GM21717 (cell line): ENCODE measurements around the gene DNAAF1.
"Not testable (repeated sequence)": the region's sequence is repeated elsewhere in the genome, so short reads cannot be mapped to it uniquely, and the experiment has no call there.

Experiments
- ATAC-seq: cut with Tn5 transposase; IDR thresholded peaks from one replicate; pipeline ENCODE4 v1.9.1; 2021; ENCODE audit warnings: mild to moderate bottlenecking, moderate library complexity; ENCODE audit not compliant: unreplicated experiment

DNAAF1 gene

GRCh38 chr16:84182680-84183571, 37.8 kb downstream of the DNAAF1 start:
- ATAC-seq: no peak

GRCh38 chr16:84183572-84183875, 38.4 kb downstream of the DNAAF1 start:
- ATAC-seq: no peak

DNA sequence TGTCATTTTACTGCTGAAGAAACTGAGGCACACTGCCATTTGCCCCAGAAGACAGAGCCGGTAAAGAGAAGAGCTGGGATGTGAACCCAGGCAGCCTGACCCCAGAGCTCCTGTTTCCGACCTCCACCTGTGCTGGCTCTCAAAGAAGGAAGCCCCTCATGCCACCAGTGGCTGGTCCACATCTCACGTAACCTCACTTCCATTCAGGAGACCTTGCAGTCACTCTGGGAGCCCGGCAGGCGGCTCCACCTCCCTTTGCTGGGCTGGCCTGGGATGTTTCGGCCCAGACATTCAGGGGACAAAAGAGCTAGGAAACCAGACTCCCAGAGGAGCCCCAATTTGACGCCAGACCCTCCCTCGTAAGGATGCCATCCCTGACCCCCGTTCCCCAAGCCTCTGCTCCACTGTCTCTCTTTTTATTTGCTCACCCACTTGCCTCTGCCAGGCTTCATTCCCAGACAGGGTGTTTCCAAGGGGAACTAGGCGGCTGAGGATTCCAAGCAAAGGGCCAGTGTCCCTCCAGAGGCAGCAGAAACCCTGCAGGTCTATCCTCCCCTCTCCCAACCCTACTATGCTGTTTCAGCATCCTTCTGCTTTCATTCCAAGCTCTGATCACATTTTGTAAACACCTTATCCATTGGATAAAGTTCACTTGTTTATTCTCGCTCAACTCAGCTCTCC, 38.9 kb downstream of the DNAAF1 start:
- ATAC-seq: no peak

DNA sequence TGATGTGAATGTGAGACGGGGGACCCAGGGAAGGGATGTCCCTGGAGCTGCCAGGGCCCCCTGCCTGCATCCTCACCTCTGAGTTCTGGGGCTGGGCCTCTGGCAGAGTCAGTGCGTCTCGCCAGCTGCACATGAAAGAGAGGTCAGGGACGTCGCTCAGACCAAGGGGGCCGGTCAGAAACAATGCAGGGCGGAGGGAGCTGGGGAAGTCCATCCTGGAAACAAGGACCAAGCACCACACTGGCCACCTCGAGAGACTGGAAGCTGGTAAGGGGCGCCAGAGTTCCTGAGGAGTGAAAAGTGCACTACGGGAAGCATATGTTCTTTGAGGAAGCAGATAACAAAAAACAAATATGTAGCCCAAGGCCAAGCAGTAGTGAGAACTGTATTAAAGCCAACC, 39.7 kb downstream of the DNAAF1 start:
- no peak for ATAC-seq

DNA sequence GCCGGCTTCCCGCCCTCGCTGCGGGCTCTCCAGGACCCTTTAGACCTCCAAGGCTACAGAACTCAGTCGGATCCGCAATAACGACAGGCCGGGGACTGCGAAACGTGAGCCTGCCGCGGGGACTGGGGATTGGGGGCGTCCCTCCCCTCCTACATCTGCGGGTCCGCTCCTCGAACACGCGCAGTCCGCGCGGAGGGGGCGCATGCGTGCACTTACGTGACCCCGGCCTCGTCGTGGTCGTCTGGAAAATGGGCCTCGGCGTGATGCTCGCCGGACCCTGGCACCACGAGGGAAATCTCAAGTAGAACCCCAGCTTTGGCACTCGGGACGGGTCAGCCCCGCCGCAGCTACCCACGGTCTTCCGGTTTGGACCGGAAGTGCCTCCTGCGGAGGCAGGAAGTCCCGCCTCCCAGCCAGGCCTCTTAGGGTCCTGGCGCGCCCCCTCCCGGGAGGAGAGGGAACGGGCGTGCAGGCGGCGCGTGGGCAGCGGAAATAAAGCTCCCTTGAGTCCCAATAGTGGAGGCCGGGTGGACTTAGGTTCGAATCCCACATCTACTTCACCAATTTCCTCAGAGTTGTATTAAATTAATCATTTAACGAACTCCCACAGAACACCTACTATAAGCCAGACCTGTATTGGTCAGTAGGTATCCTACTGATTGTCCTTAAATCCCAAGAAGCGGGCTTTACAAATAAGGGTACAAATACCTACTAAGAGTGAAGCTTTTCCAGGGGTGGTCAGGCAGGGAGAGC, 41.8 kb downstream of the DNAAF1 start, which contains the start of gene TAF1C:
Gene TAF1C, minus strand, starts transcription at position 373 of the 753 bp plus-strand sequence. CDS start 2,069 bp downstream, outside the sequence.
- peak; percentile 92 for ATAC-seq

GRCh38 chr16:84190731-84191388, 45.8 kb downstream of the DNAAF1 start, which contains the start of gene ADAD2:
TSS of gene ADAD2 (plus strand) at chr16:84191157. CDS start at chr16:84191231, 74 bp downstream.
- no peak for ATAC-seq

DNA sequence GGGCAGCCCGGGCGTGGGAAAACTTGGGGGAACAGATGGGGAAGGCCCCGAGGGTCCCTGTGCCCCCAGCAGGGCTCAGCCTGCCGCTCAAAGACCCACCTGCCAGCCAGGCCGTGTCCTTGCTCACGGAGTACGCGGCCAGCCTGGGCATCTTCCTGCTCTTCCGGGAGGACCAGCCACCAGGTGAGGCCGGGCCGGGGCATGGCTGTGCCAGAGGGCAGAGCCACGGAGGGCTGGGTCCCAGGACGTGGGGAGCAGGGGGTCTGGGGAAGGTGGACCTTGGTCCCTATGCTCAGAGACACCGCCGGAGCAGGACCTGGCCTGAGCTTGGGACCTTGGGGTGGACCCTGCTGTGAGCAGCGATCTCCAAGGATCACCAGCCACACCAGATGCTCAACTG, 46.4 kb downstream of the DNAAF1 start:
- no peak for ATAC-seq

GRCh38 chr16:84193480-84193879, 48.4 kb downstream of the DNAAF1 start:
- no peak for ATAC-seq

DNA sequence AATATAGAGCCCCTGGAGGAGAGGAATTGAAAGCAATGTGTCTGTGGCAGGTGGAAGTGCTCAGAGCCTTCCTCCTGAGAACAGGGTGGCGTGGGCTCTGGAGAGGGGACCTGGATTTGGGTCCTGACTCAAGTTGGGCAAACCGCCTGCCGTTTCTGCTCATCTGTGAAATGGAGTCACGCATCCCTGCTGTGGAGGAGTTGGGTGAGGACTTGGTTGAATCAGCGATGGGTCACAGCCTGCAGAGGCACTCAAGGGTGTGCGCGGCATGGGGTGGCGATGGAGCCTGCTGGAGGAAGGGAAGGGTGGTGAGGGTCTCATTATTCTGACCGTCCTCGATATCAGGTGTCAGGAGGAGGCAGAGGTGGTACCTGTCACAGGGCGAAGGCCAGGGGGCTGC, 48.9 kb downstream of the DNAAF1 start:
- ATAC-seq: no peak

GRCh38 chr16:84194470-84195200, 49.5 kb downstream of the DNAAF1 start:
- no peak for ATAC-seq

DNA sequence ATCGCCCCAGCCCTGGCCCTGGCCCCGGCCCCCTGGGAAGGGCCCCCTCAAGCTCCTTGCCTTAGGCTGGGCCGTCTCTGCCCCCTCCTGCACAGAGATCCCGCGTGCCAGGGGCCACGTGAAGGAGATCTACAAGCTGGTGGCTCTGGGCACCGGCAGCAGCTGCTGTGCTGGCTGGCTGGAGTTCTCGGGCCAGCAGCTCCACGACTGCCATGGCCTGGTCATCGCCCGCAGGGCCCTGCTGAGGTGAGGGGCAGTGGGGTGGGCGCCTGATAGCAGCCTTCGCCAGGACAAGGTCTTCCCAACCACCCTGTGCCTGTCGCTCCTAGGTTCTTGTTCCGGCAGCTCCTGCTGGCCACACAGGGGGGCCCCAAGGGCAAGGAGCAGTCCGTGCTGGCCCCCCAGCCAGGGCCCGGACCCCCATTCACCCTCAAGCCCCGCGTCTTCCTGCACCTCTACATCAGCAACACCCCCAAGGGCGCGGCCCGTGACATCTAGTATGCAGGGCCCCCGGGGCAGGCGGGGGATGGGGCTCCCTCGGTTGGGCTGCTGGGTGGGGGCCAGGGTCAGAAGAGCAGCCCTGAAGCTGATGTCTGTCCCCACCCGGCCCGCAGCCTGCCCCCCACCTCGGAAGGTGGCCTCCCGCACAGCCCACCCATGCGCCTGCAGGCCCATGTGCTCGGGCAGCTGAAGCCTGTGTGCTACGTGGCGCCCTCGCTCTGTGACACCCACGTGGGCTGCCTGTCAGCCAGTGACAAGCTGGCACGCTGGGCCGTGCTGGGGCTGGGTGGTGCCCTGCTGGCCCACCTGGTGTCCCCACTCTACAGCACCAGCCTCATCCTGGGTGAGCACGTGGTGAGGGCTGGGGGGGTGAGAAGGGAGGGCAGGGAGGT, 50.3 kb downstream of the DNAAF1 start:
- ATAC-seq: no peak

- no peak for ATAC-seq
Observed at GRCh38 chr16:84196101-84196500, 51.0 kb downstream of the DNAAF1 start.

DNA sequence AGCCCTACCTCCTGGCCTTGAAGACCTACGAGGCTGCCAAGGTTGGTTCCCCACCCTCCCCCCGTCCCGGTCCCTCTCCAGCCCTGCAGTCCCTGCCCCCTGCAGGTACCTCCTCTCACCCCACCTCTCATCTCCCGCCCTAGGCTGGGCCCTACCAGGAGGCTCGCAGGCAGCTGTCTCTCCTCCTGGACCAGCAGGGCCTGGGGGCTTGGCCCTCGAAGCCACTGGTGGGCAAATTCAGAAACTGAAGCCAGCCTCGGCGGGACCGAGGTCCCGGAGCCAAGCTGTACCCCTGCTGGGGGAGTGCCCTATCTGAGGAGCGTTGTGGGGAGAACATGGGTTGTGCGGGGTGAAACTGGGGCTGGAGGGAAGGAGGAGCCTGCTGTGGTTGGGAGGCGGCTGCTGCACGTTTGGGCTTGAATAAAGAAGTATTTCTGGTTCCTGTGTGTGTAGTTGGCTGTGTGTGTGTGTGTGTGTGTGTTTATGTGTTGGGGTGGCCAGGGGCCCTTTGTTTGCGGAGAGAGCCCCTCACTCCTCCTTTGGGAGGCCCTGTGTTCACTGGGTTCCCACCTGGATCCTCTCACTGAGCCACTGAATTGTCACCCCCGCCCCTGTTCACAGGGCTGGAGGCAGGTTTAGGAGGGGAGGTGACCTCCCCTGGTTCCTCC, 51.8 kb downstream of the DNAAF1 start:
- ATAC-seq: no peak

DNA sequence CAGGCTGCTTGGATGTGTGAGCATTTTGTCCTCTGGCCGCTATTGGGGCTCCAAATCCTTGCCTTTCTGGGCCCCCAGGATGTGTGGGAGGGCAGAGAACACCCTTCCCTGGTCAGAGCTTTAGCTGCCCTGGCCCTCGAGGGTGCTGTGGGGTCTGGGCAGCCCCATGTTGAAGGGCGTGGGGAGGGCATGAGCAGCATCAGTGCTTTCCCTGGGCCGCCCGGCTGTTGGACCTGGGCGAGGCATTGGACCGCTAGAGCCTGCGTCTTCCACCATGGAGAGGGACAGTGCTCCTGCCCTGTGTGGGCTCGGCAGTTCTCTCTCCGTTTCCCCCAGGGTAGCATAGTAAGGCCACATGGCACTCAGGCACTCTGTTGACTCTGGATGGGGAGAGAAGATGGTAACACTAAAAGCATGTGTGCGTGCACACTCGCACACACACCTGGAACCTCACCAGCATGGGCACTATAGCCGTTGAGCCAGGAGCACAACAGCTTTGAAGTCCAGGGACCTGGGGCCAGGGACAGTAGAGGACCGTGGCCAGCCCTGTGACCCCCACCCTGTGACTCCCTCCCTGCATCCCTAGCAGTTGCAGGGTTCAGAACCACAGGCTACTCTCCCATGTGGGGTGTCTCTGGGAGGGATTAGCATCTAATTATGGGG, 52.5 kb downstream of the DNAAF1 start:
- ATAC-seq: no peak

DNA sequence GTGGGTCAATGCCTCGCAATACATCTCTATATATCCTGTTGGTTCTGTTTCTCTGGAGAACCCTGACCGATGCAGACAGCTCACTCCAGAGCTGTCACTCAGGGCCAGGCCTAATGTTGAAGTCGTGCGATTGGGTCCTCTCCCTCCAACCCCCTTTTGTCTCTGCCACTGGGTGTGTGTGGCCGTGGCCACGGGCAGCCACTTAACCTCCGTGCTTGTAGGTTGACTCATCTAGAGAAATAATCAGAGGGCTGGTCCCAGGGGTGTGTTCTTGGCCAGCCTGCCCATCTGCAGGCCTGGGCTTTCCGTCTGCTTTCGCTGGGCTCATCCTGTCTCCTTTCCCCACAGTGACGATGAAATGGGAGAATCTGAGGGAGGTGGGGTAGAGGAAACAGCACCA, 53.3 kb downstream of the DNAAF1 start:
- no peak for ATAC-seq

DNA sequence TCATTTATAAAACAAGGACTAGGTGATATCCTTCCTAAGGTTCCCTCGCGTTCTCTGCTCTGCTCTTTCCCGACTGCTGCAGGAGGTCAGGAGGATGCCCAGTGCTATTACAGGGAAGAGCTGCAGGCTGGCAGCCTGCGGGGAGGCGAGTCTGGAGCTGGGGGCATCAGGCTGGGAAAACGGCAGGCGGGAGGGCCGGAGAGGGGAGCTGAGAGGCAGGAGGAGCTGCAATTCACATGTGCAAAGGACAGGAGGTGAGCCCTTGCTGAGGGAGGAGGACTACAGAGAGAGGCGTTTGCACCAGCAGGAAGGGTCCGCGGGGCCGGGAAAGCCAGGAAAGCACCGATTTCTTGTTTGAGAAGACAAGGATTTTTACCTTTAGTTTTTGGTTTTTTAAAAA, 54.0 kb downstream of the DNAAF1 start:
- no peak for ATAC-seq

GRCh38 chr16:84199861-84200260, 54.8 kb downstream of the DNAAF1 start:
- ATAC-seq: no peak

DNA sequence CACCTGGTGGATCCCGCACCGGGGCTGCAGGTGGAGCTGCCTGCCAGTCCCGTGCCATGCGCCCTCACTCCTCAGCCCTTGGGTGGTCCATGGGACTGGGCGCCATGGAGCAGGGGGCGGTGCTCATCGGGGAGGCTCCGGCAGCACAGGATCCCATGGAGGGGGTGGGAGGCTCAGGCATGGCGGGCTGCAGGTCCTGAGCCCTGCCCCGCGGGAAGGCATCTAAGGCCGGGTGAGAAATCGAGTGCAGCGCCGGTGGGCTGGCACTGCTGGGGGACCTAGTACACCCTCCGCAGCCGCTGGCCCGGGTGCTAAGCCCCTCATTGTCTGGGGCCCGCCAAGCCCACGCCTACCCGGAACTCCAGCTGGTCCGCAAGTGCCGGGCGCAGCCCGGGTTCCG, 59.4 kb downstream of the DNAAF1 start:
- not testable (repeated sequence) for ATAC-seq
